HG03280 (cell line): ENCODE data around the gene SCUBE1.

Source experiments
- ATAC-seq: cut with Tn5 transposase; IDR thresholded peaks from one replicate; pipeline ENCODE4 v1.9.1; 2021; ENCODE audit warnings: mild to moderate bottlenecking, moderate library complexity; ENCODE audit not compliant: unreplicated experiment

SCUBE1 gene

GRCh38 chr22:43262990-43263644 is 80.1 kb downstream of the SCUBE1 start:
- no peak for ATAC-seq

GRCh38 chr22:43260331-43261231 is 82.6 kb downstream of the SCUBE1 start:
- no peak for ATAC-seq

- no peak for ATAC-seq
Observed at GRCh38 chr22:43257961-43258360, 85.2 kb downstream of the SCUBE1 start.

- ATAC-seq, result no peak
Observed at GRCh38 chr22:43257549-43257948, 85.6 kb downstream of the SCUBE1 start.

- no peak for ATAC-seq
Observed at GRCh38 chr22:43256976-43257545, 86.1 kb downstream of the SCUBE1 start.

- ATAC-seq, result no peak
Observed at GRCh38 chr22:43256569-43256968, 86.6 kb downstream of the SCUBE1 start.

GRCh38 chr22:43255299-43255698 is 87.9 kb downstream of the SCUBE1 start:
- ATAC-seq, result no peak

GRCh38 chr22:43253839-43254238 is 89.3 kb downstream of the SCUBE1 start:
- no peak for ATAC-seq

GRCh38 chr22:43252319-43252718 is 90.9 kb downstream of the SCUBE1 start:
- no peak for ATAC-seq

- ATAC-seq, result no peak
Observed at GRCh38 chr22:43249789-43250471, 93.2 kb downstream of the SCUBE1 start.

GRCh38 chr22:43247546-43248260 is 95.5 kb downstream of the SCUBE1 start:
- ATAC-seq, result no peak

- no peak for ATAC-seq
Observed at GRCh38 chr22:43246188-43246587, 97.0 kb downstream of the SCUBE1 start.

GRCh38 chr22:43245717-43246116 is 97.5 kb downstream of the SCUBE1 start:
- ATAC-seq, result no peak

- no peak for ATAC-seq
Observed at GRCh38 chr22:43244803-43245527, 98.2 kb downstream of the SCUBE1 start.

GRCh38 chr22:43244402-43244801 is 98.8 kb downstream of the SCUBE1 start:
- ATAC-seq, result no peak

- ATAC-seq, result no peak
Observed at GRCh38 chr22:43243324-43243723, 99.8 kb downstream of the SCUBE1 start.

GRCh38 chr22:43242627-43243026 is 100.5 kb downstream of the SCUBE1 start:
- ATAC-seq, result no peak

GRCh38 chr22:43241699-43242386 is 101.3 kb downstream of the SCUBE1 start:
- ATAC-seq, result no peak

- no peak for ATAC-seq
Observed at GRCh38 chr22:43241138-43241597, 102.0 kb downstream of the SCUBE1 start.
